ENCODE results near the gene BRD2. TPM values are rescaled to one million over a fixed set of nuclear protein-coding genes. Genes with fewer than 3 reads are reported as not detected.

The BRD2 gene
- total and polyA plus RNA-seq, 9 of the 15 experiments (the other 6 are each of a cell fraction or from before 2014, with no cell fraction given): 19.0 to 252 (median 181) TPM

GRCh38 chr6:32972353-32973143, 4.2 kb downstream of the BRD2 start (continued):
- TF ChIP-seq FOXJ2 (tag; IDR thresholded peaks at IDR 0.05) (no peak), RBM22 (IDR thresholded peaks at IDR 0.05; ENCODE audit: low read depth, low read length, poor library complexity, severe bottlenecking) (peak; percentile 99), POLR3A (IDR thresholded peaks at IDR 0.05; ENCODE audit: borderline replicate concordance, extremely low read depth, insufficient read depth, insufficient read length) (no peak), ZNF699 (CRISPR knock-in tag; IDR thresholded peaks at IDR 0.05; ENCODE audit: insufficient replicate concordance) (no peak), TAF15 (IDR thresholded peaks at IDR 0.05; ENCODE audit: low read depth, low read length) (0 out of 2 replicates have a peak, but pooled peaks have one; percentile 20), STAT6 (CRISPR knock-in tag; IDR thresholded peaks at IDR 0.05) (peak; percentile 95; the same call in 1 of the 2 replicates), FOXJ3 (CRISPR knock-in tag; IDR thresholded peaks at IDR 0.05) (no peak), RERE (CRISPR knock-in tag; IDR thresholded peaks at IDR 0.05; ENCODE audit: borderline replicate concordance) (0 out of 2 replicates have a peak, but pooled peaks have one; percentile 86), TFAM (CRISPR knock-in tag; conservative IDR thresholded peaks at IDR 0.05) (no peak), MLX (CRISPR knock-in tag; conservative IDR thresholded peaks at IDR 0.05) (peak in 1 of 2 experiments; percentile 71; a peak in 1 of 4 replicates), ATF3 (IDR thresholded peaks at IDR 0.05) (no peak), ATF3 (CRISPR knock-in tag; conservative IDR thresholded peaks at IDR 0.05) (peak; percentile 75; the same call in 1 of the 2 replicates), NR1H2 (CRISPR knock-in tag; IDR thresholded peaks at IDR 0.05) (peak; percentile 66; the same call in 1 of the 2 replicates), ZNF12 (CRISPR knock-in tag; IDR thresholded peaks at IDR 0.05) (peak; percentile 18; the same call in 1 of the 2 replicates), ZNF507 (tag; conservative IDR thresholded peaks at IDR 0.05) (no peak)

Data from K562 (cell line).